Measurements from ENCODE around the gene DIPK1C. TPM values are rescaled to one million over a fixed set of nuclear protein-coding genes. Genes with fewer than 3 reads are reported as not detected.
"Not testable (repeated sequence)": the region's sequence is repeated elsewhere in the genome, so short reads cannot be mapped to it uniquely, and the experiment has no call there.

DIPK1C gene
- total RNA-seq, result under 1 TPM in 2 of 3 donors, not detected in 1; 0.14 to 0.98 TPM
- long read RNA-seq, donor 1, partial matches to known transcripts, result 0 of 1 reads
- long read RNA-seq, donor 1, other reads (novel, unspliced or antisense), result 0 of 1 reads
- long read RNA-seq, donor 2, result 0 reads

DNA sequence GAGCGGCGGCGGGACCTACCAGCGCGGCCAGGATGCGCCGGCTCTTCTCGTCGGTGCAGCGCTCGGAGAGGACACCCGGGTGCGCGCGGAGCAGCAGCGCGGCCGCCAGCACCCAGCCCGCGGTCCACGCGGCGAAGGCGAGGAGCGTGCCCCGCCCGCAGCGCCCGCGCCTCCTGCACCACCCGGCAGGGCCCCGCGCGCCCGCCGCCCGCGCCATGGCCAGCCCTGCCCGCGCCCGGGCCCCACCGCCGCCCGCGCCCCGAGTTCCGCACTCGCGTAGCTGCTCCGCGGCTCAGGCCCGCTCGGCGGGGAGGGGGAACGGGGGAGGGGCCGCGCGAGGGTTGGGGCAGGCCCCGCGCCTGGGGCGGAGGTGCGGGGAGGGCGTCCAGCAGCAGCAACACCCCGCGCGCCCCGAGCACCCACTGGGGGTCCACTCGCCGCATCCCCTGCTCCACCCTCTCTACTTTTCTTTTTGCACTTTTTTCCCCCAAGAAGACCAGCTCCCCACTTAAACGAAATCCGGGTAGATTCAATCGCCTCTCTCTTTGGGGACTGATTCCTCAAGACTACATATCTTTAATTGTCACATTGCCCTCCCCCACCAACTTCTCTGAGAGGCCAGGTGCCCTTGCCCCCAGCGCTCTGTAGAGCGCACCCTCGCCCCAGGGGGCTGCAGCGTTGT, at the start of gene DIPK1C:
DIPK1C (minus strand) TSS at position 266 of the 682 bp plus-strand sequence; CDS start at position 217, 49 bp downstream.
- no peak for DNase-seq
- intact Hi-C loops (cut with DNase I, micrococcal nuclease), result no loop called here
- H3K4me1 ChIP-seq (ENCODE audit: low read depth), result peaks cover 11% of the 10 kb centered on the region
- no peaks in the 10 kb centered on the region for H3K36me3 ChIP-seq (ENCODE audit: low read depth)
- ATAC-seq, result peak; percentile 50
- H3K9me3 ChIP-seq, result no peaks in the 10 kb centered on the region
- TF ChIP-seq, protein P1, sequence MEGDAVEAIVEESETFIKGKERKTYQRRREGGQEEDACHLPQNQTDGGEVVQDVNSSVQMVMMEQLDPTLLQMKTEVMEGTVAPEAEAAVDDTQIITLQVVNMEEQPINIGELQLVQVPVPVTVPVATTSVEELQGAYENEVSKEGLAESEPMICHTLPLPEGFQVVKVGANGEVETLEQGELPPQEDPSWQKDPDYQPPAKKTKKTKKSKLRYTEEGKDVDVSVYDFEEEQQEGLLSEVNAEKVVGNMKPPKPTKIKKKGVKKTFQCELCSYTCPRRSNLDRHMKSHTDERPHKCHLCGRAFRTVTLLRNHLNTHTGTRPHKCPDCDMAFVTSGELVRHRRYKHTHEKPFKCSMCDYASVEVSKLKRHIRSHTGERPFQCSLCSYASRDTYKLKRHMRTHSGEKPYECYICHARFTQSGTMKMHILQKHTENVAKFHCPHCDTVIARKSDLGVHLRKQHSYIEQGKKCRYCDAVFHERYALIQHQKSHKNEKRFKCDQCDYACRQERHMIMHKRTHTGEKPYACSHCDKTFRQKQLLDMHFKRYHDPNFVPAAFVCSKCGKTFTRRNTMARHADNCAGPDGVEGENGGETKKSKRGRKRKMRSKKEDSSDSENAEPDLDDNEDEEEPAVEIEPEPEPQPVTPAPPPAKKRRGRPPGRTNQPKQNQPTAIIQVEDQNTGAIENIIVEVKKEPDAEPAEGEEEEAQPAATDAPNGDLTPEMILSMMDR (IDR thresholded peaks at IDR 0.05), result no peak
- no peak within 1 kb of the TSS for H3K4me3 ChIP-seq

DNA sequence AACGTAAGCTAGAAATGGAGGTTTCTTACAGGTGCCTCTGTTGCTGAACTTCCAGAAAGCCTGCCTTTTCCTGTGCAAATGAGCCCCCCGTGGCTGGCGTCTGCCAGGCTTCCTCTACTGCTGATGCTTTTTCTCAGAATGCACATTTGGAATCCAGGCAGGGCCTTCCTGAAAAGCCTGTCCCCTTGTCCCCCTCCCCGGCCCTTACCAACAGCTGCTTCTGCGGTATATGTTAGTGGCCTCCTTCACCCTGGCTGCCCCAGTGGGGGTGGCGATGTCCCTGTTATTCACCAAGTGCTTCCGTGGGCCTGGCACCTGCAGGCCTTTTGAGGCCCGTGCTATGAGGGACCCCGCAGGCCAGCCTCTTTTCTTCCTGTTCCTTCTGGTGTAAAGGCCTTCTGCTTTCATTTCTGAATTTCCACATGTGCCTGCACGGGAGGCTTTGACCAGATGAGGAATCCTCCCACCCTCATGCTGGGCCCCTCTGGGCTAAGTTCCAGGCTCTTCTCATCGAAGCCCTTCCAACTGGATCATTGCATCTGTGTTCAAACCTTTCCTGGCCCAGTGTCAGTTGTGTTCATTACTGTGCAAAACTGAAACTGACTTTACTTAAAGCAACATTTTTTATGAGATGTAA, 49.5 kb upstream of the DIPK1C start:
- peak; percentile 51 for ATAC-seq
- no peaks in the 10 kb centered on the region for H3K9me3 ChIP-seq
- TF ChIP-seq, protein P1 (IDR thresholded peaks at IDR 0.05), result no peak
- intact Hi-C loops (cut with DNase I, micrococcal nuclease), result no loop called here
- H3K4me3 ChIP-seq, result no peak overlapping the region
- DNase-seq, result no peak
- H3K36me3 ChIP-seq (ENCODE audit: low read depth), result peaks cover 10% of the 10 kb centered on the region
- peaks cover 12% of the 10 kb centered on the region for H3K4me1 ChIP-seq (ENCODE audit: low read depth)

DNA sequence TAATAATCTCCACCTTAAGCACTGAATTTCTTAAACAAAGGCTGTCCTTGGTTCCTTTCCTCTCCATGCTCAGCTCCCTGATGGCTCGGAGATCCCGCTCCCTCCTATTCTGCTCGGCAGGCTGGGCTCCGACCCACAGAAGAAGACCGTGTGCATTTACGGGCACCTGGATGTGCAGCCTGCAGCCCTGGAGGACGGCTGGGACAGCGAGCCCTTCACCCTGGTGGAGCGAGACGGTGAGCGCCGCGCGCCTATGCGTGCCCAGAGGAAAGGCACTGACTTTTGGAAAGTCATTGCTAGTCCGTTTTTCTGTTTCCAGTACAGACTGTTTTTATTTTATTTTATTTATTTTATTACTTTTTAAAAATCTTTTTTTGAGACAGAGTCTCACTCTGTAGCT, 48.7 kb upstream of the DIPK1C start:
- ATAC-seq, result no peak
- no peak overlapping the region for H3K4me3 ChIP-seq
- DNase-seq, result no peak
- H3K36me3 ChIP-seq (ENCODE audit: low read depth), result peaks cover 10% of the 10 kb centered on the region
- peaks cover 15% of the 10 kb centered on the region for H3K4me1 ChIP-seq (ENCODE audit: low read depth)
- intact Hi-C loops (cut with DNase I, micrococcal nuclease), result no loop called here
- no peaks in the 10 kb centered on the region for H3K9me3 ChIP-seq
- TF ChIP-seq, protein P1 (IDR thresholded peaks at IDR 0.05), result no peak

DNA sequence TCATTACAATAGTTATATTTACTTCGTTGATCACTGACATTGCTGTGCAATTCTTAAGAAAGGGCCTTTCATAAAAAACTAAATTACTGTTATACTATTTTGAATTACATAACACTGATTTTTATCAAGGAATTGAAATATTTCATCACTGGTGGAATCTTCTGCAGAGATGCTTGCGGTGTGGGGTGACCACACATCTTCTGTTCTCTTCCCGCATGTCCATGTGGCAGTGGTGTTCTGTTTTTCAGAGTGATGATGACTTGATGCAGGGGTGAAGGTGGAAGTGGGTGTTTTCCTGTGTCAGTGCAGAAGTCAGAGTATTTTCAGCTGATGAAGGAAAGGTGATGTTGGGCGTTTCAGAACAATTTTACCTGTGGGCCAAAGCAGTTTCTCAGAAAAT, 46.0 kb upstream of the DIPK1C start:
- intact Hi-C loops (cut with DNase I, micrococcal nuclease), result no loop called here
- Histone ChIP-seq H3K4me1 (ENCODE audit: low read depth) (peaks cover 27% of the 10 kb centered on the region), H3K9me3 (no peaks in the 10 kb centered on the region), H3K36me3 (ENCODE audit: low read depth) (peaks cover 4% of the 10 kb centered on the region), H3K4me3 (no peak overlapping the region)
- no peak for ATAC-seq
- DNase-seq, result no peak
- TF ChIP-seq, protein P1 (IDR thresholded peaks at IDR 0.05), result no peak

DNA sequence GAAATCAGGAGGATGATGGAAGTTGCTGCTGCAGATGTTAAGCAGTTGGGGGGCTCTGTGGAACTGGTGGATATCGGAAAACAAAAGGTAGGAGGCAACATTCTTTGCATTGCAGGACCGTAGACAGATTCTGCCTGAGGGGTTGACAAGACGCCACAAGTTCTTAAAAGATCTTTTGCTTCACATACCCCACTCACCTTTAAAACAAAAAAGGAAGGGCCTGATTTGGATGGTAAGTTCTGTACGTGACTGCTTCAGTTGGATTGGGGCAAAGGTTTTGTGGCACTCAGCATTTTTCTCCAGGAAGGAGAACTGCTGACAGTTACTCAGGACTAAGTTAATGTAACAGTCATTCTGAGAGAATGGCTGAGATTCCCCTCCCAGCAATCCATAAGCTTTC, 44.3 kb upstream of the DIPK1C start:
- ATAC-seq, result no peak
- DNase-seq, result no peak
- no peaks in the 10 kb centered on the region for H3K36me3 ChIP-seq (ENCODE audit: low read depth)
- no peaks in the 10 kb centered on the region for H3K9me3 ChIP-seq
- TF ChIP-seq, protein P1 (IDR thresholded peaks at IDR 0.05), result no peak
- H3K4me3 ChIP-seq, result no peak overlapping the region
- peaks cover 23% of the 10 kb centered on the region for H3K4me1 ChIP-seq (ENCODE audit: low read depth)
- intact Hi-C loops (cut with DNase I, micrococcal nuclease), result no loop called here

DNA sequence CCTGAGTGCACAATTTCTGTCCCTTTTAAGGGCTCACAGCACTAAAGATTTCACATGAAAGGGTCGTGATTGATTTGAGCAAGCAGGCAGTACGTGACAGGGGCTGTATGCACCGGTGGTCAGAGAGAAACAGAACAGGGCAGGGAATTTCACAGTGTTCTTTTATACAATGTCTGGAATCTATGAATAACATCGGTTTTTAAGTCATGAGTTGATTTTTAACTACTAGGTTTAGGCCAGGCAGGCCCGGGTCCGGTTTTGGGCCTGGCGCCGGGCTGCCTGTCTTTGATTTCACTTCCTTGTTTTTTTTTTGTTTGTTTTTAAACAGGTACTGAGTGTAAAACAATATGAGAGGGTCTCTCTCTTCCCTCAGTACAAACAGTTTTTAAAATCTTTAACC, 43.7 kb upstream of the DIPK1C start:
- DNase-seq; H3K9me3 ChIP-seq; ATAC-seq; H3K4me3 ChIP-seq; H3K36me3 ChIP-seq (ENCODE audit: low read depth); intact Hi-C loops (cut with DNase I, micrococcal nuclease): not testable (repeated sequence)
- H3K4me1 ChIP-seq (ENCODE audit: low read depth), result peaks cover 23% of the 10 kb centered on the region
